HCT116 (cell line): ENCODE measurements around the gene POLR1A. TPM values are rescaled to one million over a fixed set of nuclear protein-coding genes. Genes with fewer than 3 reads are reported as not detected.

ENCODE experiments used
- ATAC-seq: fragments of 200-7000 bp; cut with Tn5 transposase; 2 replicates; pipeline ENCODE4 v1.9.1; 2020; ENCODE audit warnings: mild to moderate bottlenecking, moderate library complexity
- BruUV-seq: library from RNA; stranded (reverse); fragments of 400-500 nt; replicated peaks from 2 replicates; lab custom pipeline; 2021; lab: Mats Ljungman, UMichigan
- CTCF ChIA-PET: fragments of 300-600 bp; sonication (Branson Sonifier 250); formaldehyde crosslinking; loops from one replicate; lab custom pipeline; 2021; ENCODE audit warnings: antibody characterized with exemption; lab: Charles Lee
- POLR2A ChIA-PET: fragments of 300-600, 350-600 bp; sonication (Branson Sonifier 250); formaldehyde crosslinking; loops from one replicate; lab custom pipeline; 2021; ENCODE audit warnings: antibody characterized with exemption; lab: Charles Lee
- RAD21 ChIA-PET, 2 experiments: fragments of 300-600 bp; sonication (Branson Sonifier 250); formaldehyde crosslinking; loops; one replicate each; lab custom pipeline; 2023; ENCODE audit warnings: low total read pairs in 2 of 2; ENCODE audit not compliant: uncharacterized antibody in 2 of 2, unreplicated experiment in 2 of 2, low non-redundant PET in 1 of 2; lab: Charles Lee
- DNase-seq: peaks from one replicate; pipeline ENCODE4 v3.0.0-alpha.2; 2010; ENCODE audit warnings: low read depth, low spot score
- H2AFZ ChIP-seq: fragments of 200-600 bp; shearing (Covaris generic), sonication (generic); 2 replicates; pipeline ENCODE4 v1.6.1; 2017; ENCODE audit warnings: low read depth, mixed run types, mixed read lengths, antibody characterized with exemption, low read length; ENCODE audit not compliant: poor library complexity, severe bottlenecking
- H3K27ac ChIP-seq: 2 replicates; pipeline ENCODE4 v1.5.1; 2012; ENCODE audit warnings: low read depth, low read length
- H3K27me3 ChIP-seq: fragments of 200-600 bp; sonication (generic); 2 replicates; pipeline ENCODE4 v1.6.1; 2016; ENCODE audit warnings: mixed run types, low read length, mixed read lengths; ENCODE audit not compliant: insufficient read depth
- H3K36me3 ChIP-seq, 2 experiments: fragments of 200-500 bp in 1 of 2; fragments of 200-600 bp in 1 of 2; sonication (Bioruptor generic) in 1 of 2; sonication (generic) in 1 of 2; 2 replicates each; pipeline versions ENCODE4 v1.5.1 to v1.6.1; 2014 to 2016; ENCODE audit warnings: low read length in 2 of 2, inconsistent platforms in 1 of 2, mixed read lengths in 1 of 2, mixed run types in 1 of 2; ENCODE audit not compliant: insufficient read depth in 2 of 2, control insufficient read depth in 1 of 2
- H3K4me1 ChIP-seq, 2 experiments: fragments of 200-600 bp in 1 of 2; sonication (generic) in 1 of 2; 2 replicates each; pipeline versions ENCODE4 v1.5.1 to v1.6.1; 2012 to 2017; ENCODE audit warnings: low read length in 2 of 2, inconsistent platforms in 1 of 2, mild to moderate bottlenecking in 1 of 2, mixed read lengths in 1 of 2, mixed run types in 1 of 2, moderate library complexity in 1 of 2; ENCODE audit not compliant: insufficient read depth in 2 of 2, control insufficient read depth in 1 of 2
- H3K4me2 ChIP-seq: fragments of 200-600 bp; sonication (generic); 2 replicates; pipeline ENCODE4 v1.6.1; 2017; ENCODE audit warnings: mixed run types, low read length, mixed read lengths
- H3K4me3 ChIP-seq, 2 experiments: fragments of 200-600 bp in 1 of 2; sonication (generic) in 1 of 2; replicated peaks in 1 of 2; 2 replicates each; pipeline ENCODE4 v1.5.1; 2011 to 2016; ENCODE audit warnings: low read length in 2 of 2, control low read depth in 1 of 2, low read depth in 1 of 2, mild to moderate bottlenecking in 1 of 2, mixed read lengths in 1 of 2, mixed run types in 1 of 2
- H3K79me2 ChIP-seq: fragments of 200-600 bp; sonication (generic); 2 replicates; pipeline ENCODE4 v1.6.1; 2017; ENCODE audit warnings: mild to moderate bottlenecking, mixed run types, low read length, moderate library complexity, mixed read lengths; ENCODE audit not compliant: insufficient read depth
- H3K9ac ChIP-seq: fragments of 200-600 bp; sonication (generic); 2 replicates; pipeline ENCODE4 v1.6.1; 2016; ENCODE audit warnings: low read length, mixed read lengths
- H3K9me2 ChIP-seq: fragments of 200-600 bp; sonication (generic), shearing (Covaris generic); 2 replicates; pipeline ENCODE4 v1.6.1; 2017; ENCODE audit warnings: mixed run types, mild to moderate bottlenecking, moderate library complexity; ENCODE audit not compliant: insufficient read depth
- H3K9me3 ChIP-seq, 2 experiments: fragments of 200-500 bp in 1 of 2; fragments of 200-600 bp in 1 of 2; sonication (Bioruptor generic) in 1 of 2; sonication (generic) in 1 of 2; 2 replicates each; pipeline ENCODE4 v1.6.1; 2014 to 2017; ENCODE audit warnings: low read length in 2 of 2, mixed read lengths in 2 of 2, inconsistent platforms in 1 of 2, low read depth in 1 of 2, mild to moderate bottlenecking in 1 of 2, mixed run types in 1 of 2, moderate library complexity in 1 of 2; ENCODE audit not compliant: control insufficient read depth in 1 of 2, insufficient read depth in 1 of 2
- H4K20me1 ChIP-seq: fragments of 200-600 bp; sonication (generic), shearing (Covaris generic); 2 replicates; pipeline ENCODE4 v1.6.1; 2017; ENCODE audit warnings: mixed run types, mild to moderate bottlenecking, moderate library complexity; ENCODE audit not compliant: insufficient read depth
- CBX3 ChIP-seq: IDR thresholded peaks from 2 replicates; pipeline ENCODE4 v1.6.1; 2012; ENCODE audit warnings: low read depth
- CEBPB ChIP-seq: IDR thresholded peaks from 2 replicates; pipeline ENCODE4 v1.6.1; 2012; ENCODE audit warnings: low read depth
- EGR1 ChIP-seq: IDR thresholded peaks from 2 replicates; pipeline ENCODE4 v1.6.1; 2012; ENCODE audit warnings: low read depth
- ELF1 ChIP-seq: IDR thresholded peaks from 2 replicates; pipeline ENCODE4 v1.6.1; 2012; ENCODE audit warnings: low read depth, borderline replicate concordance
- EZH2 ChIP-seq: fragments of 200-600 bp; sonication (generic); IDR thresholded peaks from 2 replicates; pipeline ENCODE4 v1.6.1; 2017; ENCODE audit warnings: antibody characterized with exemption, mixed run types
- FOSL1 ChIP-seq: IDR thresholded peaks from 2 replicates; pipeline ENCODE4 v1.6.1; 2012; ENCODE audit warnings: low read depth
- JUND ChIP-seq: IDR thresholded peaks from 2 replicates; pipeline ENCODE4 v1.6.1; 2012
- POLR2AphosphoS5 ChIP-seq: IDR thresholded peaks from 2 replicates; pipeline ENCODE4 v1.6.1; 2011; ENCODE audit warnings: mild to moderate bottlenecking, low read depth, low read length, moderate library complexity
- SP1 ChIP-seq: IDR thresholded peaks from 2 replicates; pipeline ENCODE4 v1.6.1; 2012; ENCODE audit warnings: low read depth
- SRF ChIP-seq: IDR thresholded peaks from 2 replicates; pipeline ENCODE4 v1.6.1; 2012; ENCODE audit warnings: low read depth
- TCF7L2 ChIP-seq: IDR thresholded peaks from 2 replicates; pipeline ENCODE4 v1.7.0; 2011; ENCODE audit warnings: borderline replicate concordance, inconsistent platforms; ENCODE audit not compliant: insufficient read depth, insufficient read length; ENCODE audit errors: extremely low read depth
- ZBTB33 ChIP-seq: IDR thresholded peaks from 2 replicates; pipeline ENCODE4 v1.6.1; 2011; ENCODE audit warnings: mild to moderate bottlenecking, low read length, moderate library complexity; ENCODE audit not compliant: insufficient replicate concordance; ENCODE audit errors: extremely low read depth
- ZFX ChIP-seq: fragments of 450-650 bp; IDR thresholded peaks from 2 replicates; pipeline ENCODE4 v1.6.1; 2017
- intact Hi-C: fragments of 100-400 bp; cut with micrococcal nuclease; formaldehyde crosslinking; loops from 2 replicates; pipeline ENCODE4 v1.10.0; 2022
- total RNA-seq: library from RNA; stranded (reverse); gene quantifications from one replicate; pipeline ENCODE4 v1.2.1, GENCODE V29; 2021; ENCODE audit not compliant: unreplicated experiment
- TF ChIP-seq, protein P1 (sequence below): IDR thresholded peaks from 2 replicates; pipeline ENCODE4 v1.6.1; 2012

Gene POLR1A
- total RNA-seq, 1 experiment from 2014 or later = 46.6 TPM

GRCh38 chr2:85978883-85979780 is 126.6 kb downstream of the POLR1A start:
- POLR2A ChIA-PET = no interaction called here
- no TSS peak for BruUV-seq

More at GRCh38 chr2:85978883-85979780, 126.6 kb downstream of the POLR1A start:
- TF ChIP-seq ELF1 = no peak
- TF ChIP-seq, protein P1, sequence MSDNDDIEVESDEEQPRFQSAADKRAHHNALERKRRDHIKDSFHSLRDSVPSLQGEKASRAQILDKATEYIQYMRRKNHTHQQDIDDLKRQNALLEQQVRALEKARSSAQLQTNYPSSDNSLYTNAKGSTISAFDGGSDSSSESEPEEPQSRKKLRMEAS = no peak
- TF ChIP-seq CEBPB = no peak
- no peak for TF ChIP-seq ZFX
- TF ChIP-seq POLR2AphosphoS5 = no peak
- no peak for TF ChIP-seq SP1
- TF ChIP-seq TCF7L2 = no peak
- no peak for TF ChIP-seq EGR1
- no peak for TF ChIP-seq EZH2
- TF ChIP-seq FOSL1 = no peak
- no peak for TF ChIP-seq SRF
- no peak for TF ChIP-seq JUND
- TF ChIP-seq ZBTB33 = no peak
- TF ChIP-seq CBX3 = no peak
- Histone ChIP-seq H2AFZ (no peak overlapping the region), H3K9me2 (no peaks in the 10 kb centered on the region), H3K9me3 (no peaks in the 10 kb centered on the region), H3K27me3 (no peaks in the 10 kb centered on the region), H3K9ac (no peak overlapping the region), H3K27ac (no peak overlapping the region), H4K20me1 (no peaks in the 10 kb centered on the region), H3K4me1 (peaks cover 0 to 3% of the 10 kb centered on the region in 2 experiments; a peak in 1 of 4 replicates), H3K4me2 (no peak overlapping the region), H3K79me2 (no peaks in the 10 kb centered on the region), H3K4me3 (no peak overlapping the region), H3K36me3 (no peaks in the 10 kb centered on the region)
- DNase-seq (no peak), ATAC-seq (no peak)
- RAD21 ChIA-PET = no interaction called here
- CTCF ChIA-PET = no interaction called here
- intact Hi-C loops = no loop called here
